Measurements from ENCODE around the gene EXD3.
A peak's percentile ranks its signal among the peaks of the same experiment; 100 is the strongest.

The EXD3 gene

GRCh38 chr9:137308057-137308619 lies 114.8 kb downstream of the EXD3 start:
- in situ Hi-C loops (cut with MboI; ENCODE audit: low sequenced_read_pairs, unreplicated experiment) = no loop called here
- TF ChIP-seq CTCF (IDR thresholded peaks at IDR 0.05; ENCODE audit: borderline replicate concordance, control extremely low read depth, extremely low read depth, insufficient read depth, missing control alignments) = no peak
- no peak for DNase-seq (ENCODE audit: low spot score)

- no peak for DNase-seq (ENCODE audit: low spot score)
- in situ Hi-C loops (cut with MboI; ENCODE audit: low sequenced_read_pairs, unreplicated experiment) = no loop called here
Observed at GRCh38 chr9:137307255-137308056, 115.5 kb downstream of the EXD3 start.

DNA sequence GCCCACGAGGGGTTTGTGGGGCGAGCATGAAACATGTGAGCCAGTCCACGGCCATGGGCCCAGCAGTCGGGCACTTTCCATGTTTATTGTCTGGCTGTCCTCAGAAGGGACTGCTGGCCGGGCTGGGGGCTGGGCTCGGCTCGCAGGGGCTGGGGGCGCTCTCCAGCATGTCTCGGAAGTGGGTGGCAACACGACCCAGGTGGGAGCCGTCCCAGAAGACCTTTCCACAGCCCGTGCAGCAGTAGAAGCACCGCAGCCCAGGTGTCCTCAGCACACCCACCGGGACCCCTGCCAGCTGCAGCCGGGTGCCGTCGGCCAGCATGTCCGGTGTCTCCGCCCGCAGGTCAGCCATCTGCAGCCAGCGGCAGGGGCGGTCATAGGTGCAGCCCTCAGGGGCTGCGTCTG lies 116.1 kb downstream of the EXD3 start:
- no peak for TF ChIP-seq CTCF (IDR thresholded peaks at IDR 0.05; ENCODE audit: borderline replicate concordance, control extremely low read depth, extremely low read depth, insufficient read depth, missing control alignments)
- in situ Hi-C loops (cut with MboI; ENCODE audit: low sequenced_read_pairs, unreplicated experiment) = no loop called here

More at GRCh38 chr9:137307255-137308056, 115.5 kb downstream of the EXD3 start:
- no peak for TF ChIP-seq CTCF (IDR thresholded peaks at IDR 0.05; ENCODE audit: borderline replicate concordance, control extremely low read depth, extremely low read depth, insufficient read depth, missing control alignments)

GRCh38 chr9:137306066-137306849 lies 116.7 kb downstream of the EXD3 start:
- DNase-seq (ENCODE audit: low spot score) = no peak
- in situ Hi-C loops (cut with MboI; ENCODE audit: low sequenced_read_pairs, unreplicated experiment) = no loop called here
- no peak for TF ChIP-seq CTCF (IDR thresholded peaks at IDR 0.05; ENCODE audit: borderline replicate concordance, control extremely low read depth, extremely low read depth, insufficient read depth, missing control alignments)

More for the DNA sequence above, 116.1 kb downstream of the EXD3 start:
- no peak for DNase-seq (ENCODE audit: low spot score)

GRCh38 chr9:137305798-137306065 lies 117.2 kb downstream of the EXD3 start:
- TF ChIP-seq CTCF (IDR thresholded peaks at IDR 0.05; ENCODE audit: borderline replicate concordance, control extremely low read depth, extremely low read depth, insufficient read depth, missing control alignments) = no peak
- in situ Hi-C loops (cut with MboI; ENCODE audit: low sequenced_read_pairs, unreplicated experiment) = no loop called here
- no peak for DNase-seq (ENCODE audit: low spot score)

DNA sequence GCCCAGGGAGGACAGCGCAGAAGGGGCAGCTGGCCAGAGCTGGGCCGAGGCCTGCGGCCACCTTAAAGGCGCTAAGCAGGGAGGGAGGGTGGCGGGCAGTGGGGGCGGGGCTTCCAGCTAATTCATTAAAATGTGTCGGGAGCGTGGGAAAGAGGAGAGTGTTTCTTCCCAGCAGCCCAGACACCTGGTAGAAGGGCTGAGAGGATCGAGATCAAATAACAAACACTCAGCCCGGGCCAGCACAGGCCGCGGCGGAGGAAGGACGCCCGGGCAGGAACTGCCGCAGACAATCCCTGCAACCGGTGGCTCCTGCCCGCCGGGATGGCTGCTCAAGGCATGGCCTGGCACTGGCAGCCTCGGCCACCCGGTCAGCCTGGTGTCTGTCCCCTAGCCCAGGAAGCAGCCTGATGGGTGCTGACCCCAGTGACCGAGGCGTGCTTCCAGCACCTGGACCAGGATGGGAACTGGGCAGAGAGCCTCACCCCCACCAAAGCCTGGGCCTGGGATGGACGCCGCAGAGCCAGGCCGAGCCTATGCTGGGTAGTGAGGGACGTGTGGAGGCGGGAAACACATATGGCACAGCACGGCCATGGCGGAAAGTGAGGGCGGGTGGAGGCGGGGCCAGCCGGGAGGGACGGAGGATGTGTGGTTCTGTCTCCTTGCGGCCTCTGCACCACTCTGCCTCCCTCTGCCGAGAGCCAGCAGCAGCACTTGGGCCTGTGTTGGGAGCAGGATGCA lies 117.7 kb downstream of the EXD3 start:
- peak; percentile 77 for DNase-seq (ENCODE audit: low spot score)
- in situ Hi-C loops (cut with MboI; ENCODE audit: low sequenced_read_pairs, unreplicated experiment) = no loop called here
- no peak for TF ChIP-seq CTCF (IDR thresholded peaks at IDR 0.05; ENCODE audit: borderline replicate concordance, control extremely low read depth, extremely low read depth, insufficient read depth, missing control alignments)
